Suprapubic skin (tissue), 4 donors: ENCODE results near the gene HEATR5A. TPM values are rescaled to one million over a fixed set of nuclear protein-coding genes. Genes with fewer than 3 reads are reported as not detected.
"Not testable (repeated sequence)": the region's sequence is repeated elsewhere in the genome, so short reads cannot be mapped to it uniquely, and the experiment has no call there.

Experiments
- DNase-seq, 2 donors: peaks; one replicate each; pipeline ENCODE4 v3.0.0-alpha.2; 2019; ENCODE audit warnings: low spot score in 2 of 2
- H3K27ac ChIP-seq: fragments of 200-600 bp; sonication (generic); one replicate; pipeline ENCODE4 v1.5.1; 2019
- H3K27me3 ChIP-seq: fragments of 200-600 bp; sonication (generic); one replicate; pipeline ENCODE4 v1.5.1; 2019
- H3K36me3 ChIP-seq: fragments of 200-600 bp; sonication (generic); one replicate; pipeline ENCODE4 v1.5.1; 2019
- H3K4me1 ChIP-seq: fragments of 200-600 bp; sonication (generic); one replicate; pipeline ENCODE4 v1.5.1; 2019
- H3K4me3 ChIP-seq: fragments of 200-600 bp; sonication (generic); one replicate; pipeline ENCODE4 v1.5.1; 2019; ENCODE audit warnings: mild to moderate bottlenecking
- H3K9me3 ChIP-seq: fragments of 200-600 bp; sonication (generic); one replicate; pipeline ENCODE4 v1.5.1; 2019
- CTCF ChIP-seq, 2 donors: fragments of 200-600 bp in 1 of 2; fragments of 450-650 bp in 1 of 2; sonication (generic) in 1 of 2; IDR thresholded peaks; one replicate each; pipeline ENCODE4 v1.5.1; 2016 to 2019; ENCODE audit warnings: antibody characterized with exemption in 2 of 2, mild to moderate bottlenecking in 1 of 2, moderate library complexity in 1 of 2
- EP300 ChIP-seq: sonication (generic); formaldehyde crosslinking; IDR thresholded peaks from one replicate; pipeline ENCODE4 v1.6.1; 2017; ENCODE audit warnings: antibody characterized with exemption
- POLR2A ChIP-seq, 2 donors: fragments of 450-650 bp; IDR thresholded peaks; one replicate each; pipeline ENCODE4 v1.6.1; 2017; ENCODE audit warnings: antibody characterized with exemption in 2 of 2, mild to moderate bottlenecking in 2 of 2, moderate library complexity in 2 of 2
- POLR2AphosphoS5 ChIP-seq, 3 donors: sonication (generic); formaldehyde crosslinking; IDR thresholded peaks; one replicate each; pipeline ENCODE4 v1.6.1; 2017; ENCODE audit warnings: antibody characterized with exemption in 3 of 3
- WGBS: methylation state at CpG from one replicate; pipeline ENCODE4 v1.1.5; 2018; 5-methylcytosine and 5-hydroxymethylcytosine counted together
- total RNA-seq, 4 donors: library from RNA; depleted of rRNA; stranded (reverse); fragments of >200 nt; gene quantifications; one replicate each; pipeline ENCODE4 v1.1.0, GENCODE V29; 2016

HEATR5A gene
- total RNA-seq, 4 donors from 2014 or later, result 11.0 to 21.6 (median 14.0) TPM

GRCh38 chr14:31261859-31262731, 158.3 kb downstream of the HEATR5A start:
- 35% methylated on average over 6 of the region's 6 CpGs for WGBS
- H3K27ac ChIP-seq, result peak overlapping the region; percentile 80
- H3K4me1 ChIP-seq, result peaks cover 37% of the 10 kb centered on the region
- H3K4me3 ChIP-seq, result no peak overlapping the region
- no peaks in the 10 kb centered on the region for H3K36me3 ChIP-seq
- TF ChIP-seq CTCF (IDR thresholded peaks at IDR 0.05) (no peak), EP300 (no peak), POLR2AphosphoS5 (IDR thresholded peaks at IDR 0.05) (no peak), POLR2A (IDR thresholded peaks at IDR 0.05) (no peak)
- no peaks in the 10 kb centered on the region for H3K27me3 ChIP-seq
- DNase-seq, result peak in 1 of 2 donors; percentile 70
- no peaks in the 10 kb centered on the region for H3K9me3 ChIP-seq

GRCh38 chr14:31261523-31261858, 158.9 kb downstream of the HEATR5A start:
- Histone ChIP-seq H3K36me3 (no peaks in the 10 kb centered on the region), H3K4me1 (peaks cover 37% of the 10 kb centered on the region), H3K9me3 (no peaks in the 10 kb centered on the region), H3K27ac (peak overlapping the region; percentile 80), H3K27me3 (no peaks in the 10 kb centered on the region), H3K4me3 (no peak overlapping the region)
- DNase-seq, result no peak
- 97% methylated on average over 3 of the region's 3 CpGs for WGBS
- TF ChIP-seq EP300, result no peak
- TF ChIP-seq CTCF (IDR thresholded peaks at IDR 0.05), result no peak
- TF ChIP-seq POLR2A (IDR thresholded peaks at IDR 0.05), result no peak
- TF ChIP-seq POLR2AphosphoS5 (IDR thresholded peaks at IDR 0.05), result no peak

GRCh38 chr14:31259040-31259435, 161.3 kb downstream of the HEATR5A start:
- H3K9me3 ChIP-seq, H3K27ac ChIP-seq, H3K36me3 ChIP-seq, DNase-seq, H3K4me3 ChIP-seq, H3K27me3 ChIP-seq: not testable (repeated sequence)
- 91% methylated on average over 4 of the region's 4 CpGs for WGBS
- H3K4me1 ChIP-seq, result peaks cover 24% of the 10 kb centered on the region

GRCh38 chr14:31258427-31259039, 161.8 kb downstream of the HEATR5A start:
- Histone ChIP-seq H3K27ac (no peak overlapping the region), H3K9me3 (no peaks in the 10 kb centered on the region), H3K4me3 (no peak overlapping the region), H3K4me1 (peaks cover 21% of the 10 kb centered on the region), H3K36me3 (no peaks in the 10 kb centered on the region), H3K27me3 (no peaks in the 10 kb centered on the region)
- DNase-seq, result no peak
- 98% methylated on average over 3 of the region's 3 CpGs for whole genome bisulfite sequencing
- TF ChIP-seq CTCF (IDR thresholded peaks at IDR 0.05) (no peak), EP300 (no peak)

- peaks cover 14% of the 10 kb centered on the region for H3K4me1 ChIP-seq
- 86% methylated on average over 17 of the region's 17 CpGs for WGBS
- H3K36me3 ChIP-seq, H3K27me3 ChIP-seq, H3K4me3 ChIP-seq, H3K27ac ChIP-seq, DNase-seq, H3K9me3 ChIP-seq: not testable (repeated sequence)
Observed at GRCh38 chr14:31257554-31258426, 162.6 kb downstream of the HEATR5A start.

- 100% methylated on average over 1 of the region's 1 CpG for WGBS
- no peak for DNase-seq
- Histone ChIP-seq H3K36me3 (no peaks in the 10 kb centered on the region), H3K9me3 (no peaks in the 10 kb centered on the region), H3K4me3 (no peak overlapping the region), H3K4me1 (peaks cover 8% of the 10 kb centered on the region), H3K27ac (no peak overlapping the region), H3K27me3 (no peaks in the 10 kb centered on the region)
- TF ChIP-seq POLR2A (IDR thresholded peaks at IDR 0.05) (no peak), EP300 (no peak), CTCF (IDR thresholded peaks at IDR 0.05) (no peak), POLR2AphosphoS5 (IDR thresholded peaks at IDR 0.05) (no peak)
Observed at GRCh38 chr14:31257244-31257553, 163.2 kb downstream of the HEATR5A start.
